GM12874 (cell line): ENCODE measurements around the gene PKDREJ.

ENCODE experiments used
- TF ChIP-seq, protein P1 (sequence below): IDR thresholded peaks from 2 replicates; pipeline ENCODE4 v1.5.1; 2011; ENCODE audit warnings: low read depth, mild to moderate bottlenecking, control low read depth, low read length, moderate library complexity; ENCODE audit not compliant: insufficient read depth

PKDREJ gene

DNA sequence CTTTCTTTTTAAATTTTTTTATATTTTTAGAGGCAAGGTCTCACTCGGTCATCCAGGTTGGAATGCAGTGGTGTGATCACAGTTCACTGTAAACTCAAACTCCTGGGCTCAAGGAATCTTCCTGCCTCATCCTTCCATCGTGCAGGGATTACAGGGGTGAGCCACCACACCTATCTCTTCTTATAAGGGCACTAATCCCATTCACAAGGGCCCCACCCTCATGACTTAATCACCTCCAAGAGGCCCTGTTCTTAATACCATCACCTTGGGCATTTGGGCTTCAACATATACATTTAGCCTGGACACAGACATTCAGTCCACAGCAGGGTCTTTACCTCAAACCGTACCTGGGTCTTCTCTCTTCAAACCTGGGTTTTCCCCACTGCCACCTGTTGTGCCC, 29.0 kb upstream of the PKDREJ start:
- TF ChIP-seq, protein P1, sequence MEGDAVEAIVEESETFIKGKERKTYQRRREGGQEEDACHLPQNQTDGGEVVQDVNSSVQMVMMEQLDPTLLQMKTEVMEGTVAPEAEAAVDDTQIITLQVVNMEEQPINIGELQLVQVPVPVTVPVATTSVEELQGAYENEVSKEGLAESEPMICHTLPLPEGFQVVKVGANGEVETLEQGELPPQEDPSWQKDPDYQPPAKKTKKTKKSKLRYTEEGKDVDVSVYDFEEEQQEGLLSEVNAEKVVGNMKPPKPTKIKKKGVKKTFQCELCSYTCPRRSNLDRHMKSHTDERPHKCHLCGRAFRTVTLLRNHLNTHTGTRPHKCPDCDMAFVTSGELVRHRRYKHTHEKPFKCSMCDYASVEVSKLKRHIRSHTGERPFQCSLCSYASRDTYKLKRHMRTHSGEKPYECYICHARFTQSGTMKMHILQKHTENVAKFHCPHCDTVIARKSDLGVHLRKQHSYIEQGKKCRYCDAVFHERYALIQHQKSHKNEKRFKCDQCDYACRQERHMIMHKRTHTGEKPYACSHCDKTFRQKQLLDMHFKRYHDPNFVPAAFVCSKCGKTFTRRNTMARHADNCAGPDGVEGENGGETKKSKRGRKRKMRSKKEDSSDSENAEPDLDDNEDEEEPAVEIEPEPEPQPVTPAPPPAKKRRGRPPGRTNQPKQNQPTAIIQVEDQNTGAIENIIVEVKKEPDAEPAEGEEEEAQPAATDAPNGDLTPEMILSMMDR = no peak

DNA sequence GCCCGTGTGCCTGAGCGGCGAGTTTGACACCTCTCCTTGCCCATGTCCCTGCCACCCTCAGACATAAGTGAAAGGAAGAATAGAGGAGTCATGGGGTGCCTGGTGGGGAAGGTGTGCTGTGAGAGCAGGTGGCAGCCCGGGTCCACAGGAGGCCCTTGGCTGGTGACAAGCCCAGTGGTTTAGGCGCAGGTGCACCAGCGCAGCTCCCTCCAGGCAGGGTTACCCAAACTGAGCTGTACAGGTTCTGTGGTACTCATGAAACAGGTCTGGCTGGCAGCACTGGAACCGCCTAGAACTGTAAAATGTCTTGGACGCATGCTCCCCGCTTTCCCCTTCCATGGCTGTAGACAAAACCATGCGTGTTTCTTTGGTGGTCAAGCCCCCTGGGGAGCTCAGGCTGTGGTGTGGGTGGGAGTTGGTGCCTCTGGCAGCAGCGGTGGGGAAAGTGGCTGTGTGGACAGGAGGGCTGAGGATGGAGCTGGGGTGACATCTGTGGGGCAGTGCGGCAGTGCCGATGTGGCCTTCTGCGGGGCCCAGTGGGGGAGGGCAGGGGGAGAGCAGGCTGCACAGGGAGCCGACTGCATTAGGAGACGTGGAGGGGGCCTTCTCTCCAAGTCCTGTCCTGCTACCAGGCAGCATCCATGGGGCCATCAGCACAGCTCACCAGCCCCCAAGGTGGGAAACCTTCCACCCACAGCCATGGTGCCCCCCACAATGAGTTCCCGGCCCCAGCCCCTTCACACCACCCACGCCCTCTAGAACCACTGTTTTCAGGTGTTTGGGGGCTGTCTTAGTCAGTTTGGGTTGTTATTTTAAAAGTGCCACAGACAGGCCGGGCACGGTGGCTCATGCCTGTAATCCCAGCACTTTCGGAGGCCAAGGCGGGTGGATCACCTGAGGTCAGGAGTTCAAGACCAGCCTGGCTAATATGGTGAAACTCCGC, 28.0 kb upstream of the PKDREJ start:
- TF ChIP-seq, protein P1 = no peak

DNA sequence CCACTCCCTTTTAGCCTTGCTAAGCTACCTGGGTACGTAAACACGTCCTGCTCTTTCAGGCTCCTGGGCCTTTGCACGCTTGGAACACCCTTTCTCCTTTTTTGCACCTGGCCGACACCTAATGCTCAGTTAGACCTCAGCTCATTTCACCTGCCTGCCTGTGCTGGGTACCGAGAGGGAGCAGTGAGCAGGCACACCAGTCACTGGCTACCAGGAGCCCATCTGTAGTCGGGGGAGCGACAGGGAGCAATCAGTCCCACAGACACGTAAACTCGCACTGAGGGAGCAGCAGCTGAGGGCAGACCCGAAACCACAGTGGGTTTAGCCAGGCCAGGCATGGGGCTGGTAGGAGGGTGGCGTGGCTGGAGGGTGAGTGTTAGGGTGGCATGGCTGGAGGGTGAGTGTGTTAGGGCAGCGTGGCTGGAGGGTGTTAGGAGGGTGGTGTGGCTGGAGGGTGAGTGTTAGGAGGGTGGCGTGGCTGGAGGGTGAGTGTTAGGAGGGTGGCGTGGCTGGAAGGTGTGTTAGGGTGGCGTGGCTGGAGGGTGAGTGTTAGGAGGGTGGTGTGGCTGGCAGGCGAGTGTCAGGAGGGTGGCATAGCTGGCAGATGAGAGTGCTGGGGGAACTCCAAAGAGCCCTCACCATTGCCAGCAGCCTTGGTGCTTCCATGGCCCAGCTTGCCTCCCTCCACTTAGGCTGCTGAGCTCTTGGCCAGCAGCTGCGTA, 27.1 kb upstream of the PKDREJ start:
- TF ChIP-seq, protein P1 = no peak

DNA sequence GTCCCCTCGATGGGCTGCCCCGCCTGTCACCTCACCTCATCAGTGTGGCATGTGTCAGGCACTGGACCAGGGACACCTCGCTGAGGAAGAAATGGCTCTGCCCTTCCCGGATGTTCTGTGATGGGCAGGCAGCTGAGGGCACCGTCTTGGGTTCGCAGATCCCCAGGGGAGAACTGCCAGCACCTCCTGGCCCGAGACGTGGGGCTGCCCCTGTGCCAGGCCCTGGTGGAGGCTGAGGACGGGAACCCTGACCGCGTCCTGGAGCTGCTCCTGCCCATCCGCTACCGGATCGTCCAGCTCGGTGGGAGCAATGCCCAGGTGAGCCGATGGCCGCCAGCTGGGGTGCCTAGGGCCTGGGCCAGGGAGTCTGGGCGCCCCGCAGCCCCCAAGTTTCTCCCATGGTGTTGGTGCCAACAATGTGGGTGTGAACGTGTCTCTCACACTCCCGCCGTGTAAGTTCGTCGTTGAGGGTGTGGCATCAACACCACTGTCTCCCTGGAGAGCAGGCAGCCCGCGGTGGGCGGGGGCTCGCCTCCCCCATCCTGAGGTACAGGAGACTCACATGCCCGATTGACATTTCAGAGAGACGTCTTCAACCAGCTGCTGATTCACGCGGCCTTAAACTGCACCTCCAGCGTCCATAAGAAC, 26.2 kb upstream of the PKDREJ start:
- TF ChIP-seq, protein P1 = no peak

DNA sequence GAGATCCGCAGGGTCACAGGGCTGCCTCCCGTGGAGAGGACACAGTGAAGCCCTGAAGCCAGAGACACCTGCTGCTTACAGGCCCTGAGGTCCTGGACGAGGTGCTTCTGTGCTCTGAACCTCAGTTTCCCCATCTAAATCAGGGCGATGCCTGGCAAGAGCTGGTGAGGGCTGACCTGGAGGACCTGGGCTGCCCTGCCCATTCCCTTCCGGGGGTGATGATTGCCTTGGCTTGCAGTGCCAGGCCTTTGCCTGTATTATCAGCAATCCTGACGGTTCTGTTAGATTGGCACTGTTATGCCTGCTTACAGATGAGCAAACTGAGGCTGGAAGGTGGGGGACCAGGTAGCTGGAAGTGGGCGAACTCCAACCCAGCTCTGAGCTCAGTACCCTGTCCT, 25.7 kb upstream of the PKDREJ start:
- TF ChIP-seq, protein P1 = no peak

DNA sequence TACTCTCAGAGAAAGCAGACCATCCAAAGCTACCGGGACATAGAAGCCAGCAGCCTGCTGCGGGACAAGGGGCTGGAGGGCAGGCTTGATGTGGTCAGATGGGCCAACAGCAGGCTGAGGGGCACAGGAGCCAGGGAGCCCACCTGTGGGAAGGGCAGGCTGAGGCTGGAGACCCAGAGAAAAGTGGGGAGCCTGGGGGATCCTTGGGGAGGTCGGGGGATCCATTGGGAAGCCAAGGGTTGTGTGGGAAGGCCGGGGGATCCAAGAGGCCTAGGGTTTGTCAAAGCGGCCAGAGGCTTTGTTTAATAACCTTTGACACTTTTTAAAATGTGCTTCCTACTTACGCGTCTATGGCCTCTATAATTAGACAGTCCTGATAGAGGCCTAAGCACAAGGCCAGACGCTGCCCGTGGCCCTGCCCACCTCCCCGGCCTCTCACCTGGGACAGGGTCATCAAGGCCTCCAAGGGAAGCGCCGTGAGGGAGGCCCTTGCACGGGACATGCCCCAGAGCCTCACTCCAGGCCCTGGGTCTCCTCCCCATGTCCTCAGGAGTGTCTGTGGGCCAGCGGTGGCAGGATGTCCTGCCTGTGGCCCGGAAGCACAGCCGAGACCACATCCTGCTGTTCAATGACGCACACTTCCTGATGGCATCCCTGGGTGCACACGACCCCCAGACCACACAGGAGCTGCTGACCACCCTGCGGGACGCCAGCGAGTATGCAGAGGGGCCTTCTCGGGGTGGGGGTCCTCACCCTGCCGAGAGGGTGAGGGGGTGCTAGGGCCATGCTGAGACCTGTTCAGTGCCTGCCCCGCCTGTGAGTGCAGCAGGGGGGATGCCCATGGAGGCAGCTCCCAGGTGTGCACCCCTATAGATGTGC, 25.0 kb upstream of the PKDREJ start:
- TF ChIP-seq, protein P1 = no peak
